GM23248 (cell line): ENCODE measurements around the gene KCNK6. TPM values are rescaled to one million over a fixed set of nuclear protein-coding genes. Genes with fewer than 3 reads are reported as not detected.
A peak's percentile ranks its signal among the peaks of the same experiment; 100 is the strongest.

Experiments used
- DNase-seq: peaks from one replicate; pipeline ENCODE4 v3.0.0-alpha.2; 2015
- H2AFZ ChIP-seq: fragments of 200-600 bp; sonication (generic); 2 replicates; pipeline ENCODE4 v1.6.1; 2016; ENCODE audit warnings: antibody characterized with exemption
- H3F3A ChIP-seq: fragments of 200-600 bp; sonication (generic); 2 replicates; pipeline ENCODE4 v1.6.1; 2016; ENCODE audit warnings: mild to moderate bottlenecking, antibody characterized with exemption, mixed run types; ENCODE audit not compliant: insufficient read depth
- H3K27ac ChIP-seq: fragments of 200-600 bp; sonication (generic); 2 replicates; pipeline ENCODE4 v1.5.1; 2016; ENCODE audit warnings: mild to moderate bottlenecking
- H3K27me3 ChIP-seq: fragments of 200-600 bp; sonication (generic); replicated peaks from 2 replicates; pipeline ENCODE4 v1.6.1; 2016; ENCODE audit warnings: mild to moderate bottlenecking; ENCODE audit not compliant: insufficient read depth
- H3K36me3 ChIP-seq: fragments of 200-600 bp; sonication (generic); 2 replicates; pipeline ENCODE4 v1.6.1; 2016; ENCODE audit warnings: low read depth, mild to moderate bottlenecking
- H3K4me1 ChIP-seq: fragments of 200-600 bp; sonication (generic); 2 replicates; pipeline ENCODE4 v1.6.1; 2016; ENCODE audit warnings: mild to moderate bottlenecking; ENCODE audit not compliant: insufficient read depth
- H3K4me2 ChIP-seq: fragments of 200-600 bp; sonication (generic); one replicate; pipeline ENCODE4 v1.6.1; 2016; ENCODE audit warnings: mild to moderate bottlenecking; ENCODE audit not compliant: unreplicated experiment
- H3K4me3 ChIP-seq: fragments of 200-600 bp; sonication (generic); 2 replicates; pipeline ENCODE4 v1.5.1; 2016; ENCODE audit warnings: mild to moderate bottlenecking
- H3K79me2 ChIP-seq: fragments of 200-600 bp; sonication (generic); 2 replicates; pipeline ENCODE4 v1.6.1; 2016; ENCODE audit warnings: mild to moderate bottlenecking; ENCODE audit not compliant: insufficient read depth
- H3K9ac ChIP-seq: fragments of 200-600 bp; sonication (generic); 2 replicates; pipeline ENCODE4 v1.6.1; 2016; ENCODE audit warnings: mild to moderate bottlenecking
- H3K9me2 ChIP-seq: fragments of 200-600 bp; sonication (generic); 2 replicates; pipeline ENCODE4 v1.6.1; 2016; ENCODE audit warnings: mixed run types, mild to moderate bottlenecking, moderate library complexity; ENCODE audit not compliant: insufficient read depth
- H3K9me3 ChIP-seq: fragments of 200-600 bp; sonication (generic); one replicate; pipeline ENCODE4 v1.6.1; 2017; ENCODE audit warnings: low read depth
- H4K20me1 ChIP-seq: fragments of 200-600 bp; sonication (generic); 2 replicates; pipeline ENCODE4 v1.6.0; 2016; ENCODE audit not compliant: insufficient read depth
- EZH2 ChIP-seq: fragments of 200-600 bp; sonication (generic); IDR thresholded peaks from 2 replicates; pipeline ENCODE4 v1.6.1; 2018; ENCODE audit warnings: antibody characterized with exemption, mild to moderate bottlenecking; ENCODE audit not compliant: insufficient read depth, poor library complexity, severe bottlenecking
- EZH2phosphoT487 ChIP-seq: fragments of 200-600 bp; sonication (generic); IDR thresholded peaks from 2 replicates; pipeline ENCODE4 v1.6.1; 2018; ENCODE audit warnings: antibody characterized with exemption, moderate library complexity, mild to moderate bottlenecking, low read depth; ENCODE audit not compliant: insufficient read depth
- WGBS, 2 experiments: methylation state at CpG; one replicate each; pipeline ENCODE4 v1.1.6; 2015 to 2017; ENCODE audit warnings: low lambda C conversion rate in 2 of 2, low coverage in 1 of 2; ENCODE audit errors: missing lambda C conversion rate in 2 of 2; 5-methylcytosine and 5-hydroxymethylcytosine counted together
- in situ Hi-C: fragments of 300-500 bp; cut with MboI; formaldehyde crosslinking; loops from 2 replicates; pipeline ENCODE4 v1.15.0; 2020
- polyA plus RNA-seq: library from polyadenylated mRNA; unstranded; fragments of >200 nt; fragmentation: Nextera tagmentation; extraction: Ambion mirVana; gene quantifications from 2 replicates; pipeline ENCODE4 v1.2.1, GENCODE V29; 2016
- total RNA-seq: library from RNA; depleted of rRNA; stranded (reverse); fragments of >200 nt; shearing (Covaris generic); gene quantifications from 2 replicates; pipeline ENCODE4 v1.2.3, GENCODE V29; 2014

Gene KCNK6
- total and polyA plus RNA-seq, 2 experiments from 2014 or later = 12.1 to 15.5 TPM

DNA sequence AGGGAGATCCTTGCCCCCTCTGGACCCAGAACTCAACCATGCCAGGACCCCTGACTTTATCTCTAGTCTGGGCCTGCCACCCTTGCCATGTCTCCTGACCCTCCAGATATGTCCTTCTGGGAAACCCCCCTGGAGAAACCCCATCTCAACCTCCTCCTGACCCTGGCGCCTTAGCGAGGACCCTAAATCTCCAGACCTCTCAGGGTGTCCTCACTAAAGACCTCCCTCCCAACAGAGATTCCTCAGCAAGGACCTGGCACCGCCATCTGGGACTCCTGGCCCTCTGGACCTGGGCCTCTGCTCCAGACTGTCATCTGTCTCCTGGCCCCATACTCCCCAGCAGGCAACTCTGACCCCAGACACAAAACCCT, 1.3 kb downstream of the KCNK6 start:
- no peaks in the 10 kb centered on the region for H3K27me3 ChIP-seq
- H3K4me3 ChIP-seq = peak overlapping the region; percentile 91
- peaks cover 8% of the 10 kb centered on the region; the same call in 1 of the 2 replicates for H3F3A ChIP-seq
- peaks cover 16% of the 10 kb centered on the region for H3K4me1 ChIP-seq
- H3K9me2 ChIP-seq = no peaks in the 10 kb centered on the region
- H3K27ac ChIP-seq = peak overlapping the region; percentile 76
- H4K20me1 ChIP-seq = peaks cover 4% of the 10 kb centered on the region; the same call in 1 of the 2 replicates
- H3K4me2 ChIP-seq = peak overlapping the region; percentile 93
- TF ChIP-seq EZH2phosphoT487 (no peak), EZH2 (no peak)
- DNase-seq = no peak
- in situ Hi-C loops = no loop called here
- no peaks in the 10 kb centered on the region for H3K9me3 ChIP-seq
- H3K9ac ChIP-seq = peak overlapping the region; percentile 89
- H2AFZ ChIP-seq = no peak overlapping the region
- H3K79me2 ChIP-seq = peaks cover 45% of the 10 kb centered on the region
- 86 to 93% methylated on average over 3 of the region's 3 CpGs for WGBS, 2 experiments
- H3K36me3 ChIP-seq = 0 out of 2 replicates have a peak, but pooled peaks cover 9% of the 10 kb centered on the region

DNA sequence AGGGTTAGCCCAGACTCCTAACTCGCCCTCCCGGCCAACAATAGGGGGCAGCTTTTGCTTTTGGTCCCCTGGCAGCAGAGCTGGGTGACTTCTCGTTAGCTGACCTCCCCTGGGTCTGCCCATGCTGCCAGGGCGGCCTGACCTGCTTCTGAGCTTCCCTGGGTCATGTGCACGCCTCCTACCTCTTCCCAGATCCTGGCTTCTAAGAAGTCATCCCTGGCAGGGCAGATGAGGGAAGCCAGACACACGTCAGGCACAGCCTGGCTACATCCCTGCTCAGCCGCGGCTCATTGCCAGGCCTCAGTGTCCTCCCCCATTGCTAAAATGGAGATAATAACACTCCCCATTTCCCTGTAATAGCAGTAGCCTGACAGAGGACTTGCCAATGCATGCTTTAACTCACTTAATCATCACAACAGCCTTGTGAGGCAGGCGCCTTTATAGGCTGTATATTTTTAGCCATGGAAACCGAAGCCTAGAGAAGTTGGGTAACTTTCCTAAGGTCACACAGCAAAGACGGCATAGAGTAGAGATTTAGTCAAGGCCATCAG, 2.1 kb downstream of the KCNK6 start:
- Histone ChIP-seq H3K4me3 (peak overlapping the region; percentile 91), H3K27me3 (no peaks in the 10 kb centered on the region), H4K20me1 (peaks cover 4% of the 10 kb centered on the region; the same call in 1 of the 2 replicates), H3K79me2 (peaks cover 45% of the 10 kb centered on the region), H3K9ac (peak overlapping the region; percentile 89), H2AFZ (no peak overlapping the region), H3K27ac (peak overlapping the region; percentile 76), H3K4me2 (peak overlapping the region; percentile 93), H3K9me3 (no peaks in the 10 kb centered on the region), H3K4me1 (peaks cover 16% of the 10 kb centered on the region), H3F3A (peaks cover 8% of the 10 kb centered on the region; the same call in 1 of the 2 replicates), H3K9me2 (no peaks in the 10 kb centered on the region), H3K36me3 (peaks cover 11% of the 10 kb centered on the region; the same call in 1 of the 2 replicates)
- TF ChIP-seq EZH2 (no peak), EZH2phosphoT487 (no peak)
- 33 to 39% methylated on average over 11 of the region's 11 CpGs for WGBS, 2 experiments
- peak; percentile 87 for DNase-seq
- in situ Hi-C loops = no loop called here

DNA sequence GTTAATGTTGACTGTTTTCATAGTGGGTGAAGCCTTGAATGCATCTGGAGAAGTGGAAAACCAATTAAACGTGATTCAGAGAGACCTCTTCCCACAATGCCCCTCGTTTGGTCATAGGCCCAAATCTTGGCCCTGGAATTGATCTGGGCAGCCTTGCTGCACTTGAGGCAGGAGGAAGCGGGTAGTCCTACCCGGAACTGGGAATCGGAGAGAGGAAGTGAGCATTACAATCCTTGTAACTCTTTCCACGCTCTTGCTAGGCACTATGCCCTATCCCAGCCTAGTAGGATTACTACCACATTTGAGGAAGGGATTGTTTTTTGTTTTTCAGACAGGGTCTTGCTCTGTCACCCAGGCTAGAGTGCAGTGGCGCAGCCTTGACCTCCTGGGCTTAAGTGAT, 3.6 kb downstream of the KCNK6 start:
- H3K4me2 ChIP-seq = no peak overlapping the region
- peaks cover 8% of the 10 kb centered on the region; the same call in 1 of the 2 replicates for H3F3A ChIP-seq
- no peak for TF ChIP-seq EZH2phosphoT487
- no peak for TF ChIP-seq EZH2
- H3K9me3 ChIP-seq = no peaks in the 10 kb centered on the region
- peak; percentile 12 for DNase-seq
- in situ Hi-C loops = no loop called here
- no peak overlapping the region for H3K27ac ChIP-seq
- H2AFZ ChIP-seq = no peak overlapping the region
- H3K27me3 ChIP-seq = no peaks in the 10 kb centered on the region
- H3K9ac ChIP-seq = no peak overlapping the region
- peaks cover 4% of the 10 kb centered on the region; the same call in 1 of the 2 replicates for H4K20me1 ChIP-seq
- H3K36me3 ChIP-seq = peaks cover 26% of the 10 kb centered on the region; the same call in 1 of the 2 replicates
- H3K4me1 ChIP-seq = peaks cover 16% of the 10 kb centered on the region
- 55 to 58% methylated on average over 7 of the region's 7 CpGs for WGBS, 2 experiments
- peaks cover 45% of the 10 kb centered on the region for H3K79me2 ChIP-seq
- no peak overlapping the region for H3K4me3 ChIP-seq
- H3K9me2 ChIP-seq = no peaks in the 10 kb centered on the region

DNA sequence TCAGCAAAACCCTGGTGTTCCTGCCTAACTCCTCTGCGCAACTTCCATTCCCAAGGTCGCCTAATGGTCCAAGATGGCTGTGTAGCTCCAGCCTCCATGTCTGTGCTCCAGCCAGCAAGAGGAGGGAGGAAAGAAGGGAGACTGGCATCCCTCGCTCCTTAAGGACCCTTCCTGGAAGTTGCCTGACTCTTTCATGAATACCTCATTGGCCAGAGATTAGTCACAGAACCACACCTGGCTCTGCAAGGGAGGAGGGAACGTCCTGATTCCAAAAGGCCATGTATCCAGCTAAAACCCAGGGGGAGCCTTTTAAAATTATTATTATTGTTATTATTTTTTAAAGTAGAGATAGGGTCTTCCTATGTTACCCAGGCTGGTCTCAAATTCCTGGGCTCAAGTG, 4.8 kb downstream of the KCNK6 start:
- Histone ChIP-seq H3K27me3 (no peaks in the 10 kb centered on the region), H3K4me1 (peaks cover 16% of the 10 kb centered on the region), H3K4me2 (no peak overlapping the region), H3F3A (peaks cover 8% of the 10 kb centered on the region; the same call in 1 of the 2 replicates), H3K9ac (no peak overlapping the region), H3K9me3 (no peaks in the 10 kb centered on the region), H3K9me2 (no peaks in the 10 kb centered on the region), H3K27ac (no peak overlapping the region), H3K4me3 (no peak overlapping the region), H4K20me1 (peaks cover 4% of the 10 kb centered on the region; the same call in 1 of the 2 replicates), H3K36me3 (peaks cover 31% of the 10 kb centered on the region; the same call in 1 of the 2 replicates), H2AFZ (no peak overlapping the region), H3K79me2 (peaks cover 39% of the 10 kb centered on the region)
- 88 to 91% methylated on average over 4 of the region's 4 CpGs for WGBS, 2 experiments
- DNase-seq = no peak
- TF ChIP-seq EZH2phosphoT487 (no peak), EZH2 (no peak)
- in situ Hi-C loops = no loop called here
